Fibroblast of skin of back (primary cell): ENCODE measurements around the gene TEN1.

Experiments used
- DNase-seq: peaks from one replicate; pipeline ENCODE4 v3.0.0-alpha.2; 2013

TEN1 gene

DNA sequence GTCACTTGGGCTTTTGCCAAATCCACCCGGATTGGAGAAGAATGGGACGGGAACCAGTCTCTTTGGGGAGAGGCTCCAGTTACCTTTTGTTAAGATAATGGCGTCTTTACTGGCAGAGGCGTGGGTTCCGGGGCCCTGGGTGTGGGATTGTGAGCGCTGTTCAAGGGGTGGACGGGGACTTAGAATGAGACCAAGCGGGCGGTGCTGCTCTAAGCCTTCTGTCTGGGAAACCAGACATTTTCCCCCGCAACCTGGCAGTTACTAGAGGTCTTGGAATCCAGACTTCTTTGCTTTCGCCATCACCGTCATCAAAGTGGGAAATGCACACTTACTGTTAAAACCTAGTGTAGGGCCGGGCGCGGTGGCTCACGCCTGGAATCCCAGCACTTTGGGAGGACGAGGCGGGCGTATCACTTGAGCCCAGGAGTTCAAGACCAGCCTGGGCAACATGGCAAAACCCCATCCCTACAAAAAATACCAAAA is 706 bp downstream of the TEN1 start:
- DNase-seq, result no peak

- peak; percentile 2 for DNase-seq
These were observed 1.4 kb downstream of the TEN1 start for GRCh38 chr17:75980188-75981018.

- DNase-seq, result no peak
These were observed 2.1 kb downstream of the TEN1 start for GRCh38 chr17:75981019-75981615.

GRCh38 chr17:75983501-75984181 is 4.6 kb downstream of the TEN1 start:
- peak; percentile 12 for DNase-seq

GRCh38 chr17:75985986-75986385 is 6.9 kb downstream of the TEN1 start:
- no peak for DNase-seq

DNA sequence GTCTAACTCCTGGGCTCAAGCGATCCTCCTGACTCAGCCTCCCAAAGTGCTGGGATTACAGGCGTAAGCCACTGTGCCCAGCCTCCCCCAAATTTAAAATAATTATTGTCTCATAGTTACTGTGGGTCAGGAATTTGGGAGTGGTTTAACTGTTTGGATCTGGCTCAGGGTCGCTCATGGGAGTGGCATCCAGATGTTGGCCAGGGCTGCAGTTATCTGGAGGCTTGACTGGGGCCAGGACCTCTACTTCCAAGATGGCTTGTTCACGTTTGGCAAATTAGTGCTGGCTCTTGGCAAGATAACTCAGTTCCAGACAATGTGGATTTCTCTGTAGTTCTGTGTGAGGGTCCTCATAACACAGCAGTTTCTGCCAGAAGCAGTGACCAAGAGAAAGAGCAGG is 8.0 kb downstream of the TEN1 start:
- DNase-seq, result no peak

DNA sequence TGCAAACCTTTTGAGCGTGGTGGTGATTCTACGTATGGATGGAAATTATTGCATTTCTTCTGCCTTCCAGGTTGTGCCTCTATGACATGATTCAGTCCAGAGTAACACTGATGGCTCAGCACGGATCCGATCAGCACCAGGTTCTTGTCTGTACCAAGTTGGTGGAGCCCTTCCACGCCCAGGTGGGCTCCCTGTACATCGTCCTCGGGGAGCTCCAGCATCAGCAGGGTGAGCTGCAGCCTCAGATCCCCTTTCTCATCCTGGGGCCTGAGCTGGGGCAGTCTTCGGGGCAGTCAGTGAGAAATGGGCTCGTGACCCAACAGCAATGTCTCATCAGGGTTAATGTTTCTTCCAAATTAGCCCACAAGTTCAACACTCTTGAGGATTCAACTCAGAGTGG is 12.4 kb downstream of the TEN1 start:
- DNase-seq, result no peak

GRCh38 chr17:75994802-75995370 is 15.8 kb downstream of the TEN1 start:
- no peak for DNase-seq

GRCh38 chr17:75995385-75995925 is 16.4 kb downstream of the TEN1 start:
- DNase-seq, result no peak

DNA sequence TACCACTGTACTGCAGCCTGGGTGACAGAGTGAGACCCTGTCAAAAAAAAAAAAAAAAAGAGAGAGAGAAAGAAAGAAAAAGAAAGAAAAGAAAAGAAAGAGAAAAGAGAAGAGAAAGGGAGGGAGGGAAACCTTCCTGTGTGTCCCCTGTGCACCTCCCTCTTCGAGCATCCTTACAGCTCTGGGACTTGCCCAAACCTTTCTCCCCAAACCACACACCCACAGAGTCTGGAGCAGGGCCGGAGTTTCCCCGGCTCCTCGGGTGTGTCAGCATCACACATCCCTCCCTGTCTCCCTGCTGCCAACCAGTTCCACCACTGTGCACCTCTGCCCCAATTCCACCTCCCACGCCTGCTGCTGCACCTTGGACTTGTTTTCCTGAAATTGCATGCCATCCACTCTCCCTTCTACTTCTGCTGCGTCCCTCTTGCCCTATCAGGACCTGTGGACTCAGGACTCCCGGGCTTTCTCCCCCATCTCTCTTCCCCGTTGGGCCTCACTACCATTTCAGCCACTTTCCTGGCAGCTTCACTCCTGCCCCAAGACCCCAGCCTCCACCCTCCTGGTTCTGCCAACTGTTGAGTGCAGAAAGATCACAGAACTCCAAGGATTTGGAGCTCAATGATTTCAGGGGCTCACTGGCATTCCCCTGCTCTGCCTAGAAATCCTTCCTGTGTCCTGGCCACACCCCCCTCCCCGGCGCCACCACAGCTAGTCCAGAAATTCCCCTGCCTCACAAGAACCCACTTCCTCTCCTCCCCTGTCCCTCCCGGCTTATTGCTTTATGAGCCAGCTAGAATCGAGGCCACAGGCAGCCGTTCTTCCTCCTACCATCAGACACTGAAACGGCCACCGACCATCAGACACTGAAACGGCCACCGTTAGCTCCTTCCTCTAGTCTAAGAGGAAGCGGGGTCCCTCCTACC is 17.9 kb downstream of the TEN1 start:
- peak; percentile 70 for DNase-seq

DNA sequence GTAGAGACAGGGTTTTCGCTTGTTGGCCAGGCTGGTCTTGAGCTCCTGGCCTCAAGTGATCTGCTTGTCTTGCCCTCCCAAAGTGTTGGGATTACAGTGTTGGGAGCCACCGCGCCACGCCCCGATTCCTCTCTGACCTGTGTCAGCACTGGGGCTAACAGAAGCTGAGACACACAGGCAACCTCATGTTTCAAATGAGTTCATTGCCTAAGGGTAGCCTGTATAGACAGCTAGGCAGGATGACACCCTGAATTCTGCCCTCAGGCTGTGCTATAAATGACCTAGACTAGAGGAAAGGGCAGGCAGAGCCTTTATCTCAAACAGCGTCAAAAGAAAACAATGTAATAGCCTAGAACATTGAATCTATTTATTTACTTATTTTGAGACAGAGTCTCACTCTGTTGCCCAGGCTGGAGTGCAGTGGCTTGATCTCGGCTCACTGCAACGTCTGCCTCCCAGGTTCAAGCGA is 19.3 kb downstream of the TEN1 start:
- no peak for DNase-seq

DNA sequence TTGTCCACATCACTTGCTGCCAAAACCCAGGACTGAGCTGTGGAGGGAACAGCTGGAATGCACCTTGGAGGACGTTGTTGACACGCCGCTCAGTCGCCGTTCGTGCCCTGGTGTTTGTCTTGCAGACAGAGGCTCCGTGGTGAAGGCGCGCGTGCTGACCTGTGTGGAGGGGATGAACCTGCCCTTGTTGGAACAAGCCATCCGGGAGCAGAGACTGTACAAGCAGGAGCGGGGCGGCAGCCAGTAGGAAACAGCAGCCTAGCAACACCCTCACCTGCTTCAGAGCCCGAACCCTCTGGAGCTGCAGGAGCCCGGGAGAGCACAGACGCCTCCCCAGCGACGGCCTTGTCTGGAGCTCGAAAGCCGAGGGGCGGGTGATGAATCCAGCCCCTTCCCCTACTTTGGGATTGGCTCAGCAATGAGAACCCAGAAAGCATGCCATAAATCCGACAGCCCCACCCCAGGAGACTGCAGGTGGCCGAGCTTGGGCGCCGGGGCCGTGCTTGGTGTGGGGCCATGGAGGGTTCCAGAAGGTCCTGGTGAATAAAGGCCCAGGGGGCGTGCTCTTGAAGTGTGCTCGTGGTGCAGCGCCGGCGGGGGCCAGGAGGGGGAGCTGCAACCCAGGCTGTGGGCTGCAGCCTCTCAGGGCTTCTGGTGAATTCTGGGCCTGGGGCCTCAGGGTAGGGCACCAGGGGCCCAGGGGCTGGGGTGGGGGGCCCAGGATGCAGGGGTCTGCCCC is 21.1 kb downstream of the TEN1 start:
- DNase-seq, result peak; percentile 42

DNA sequence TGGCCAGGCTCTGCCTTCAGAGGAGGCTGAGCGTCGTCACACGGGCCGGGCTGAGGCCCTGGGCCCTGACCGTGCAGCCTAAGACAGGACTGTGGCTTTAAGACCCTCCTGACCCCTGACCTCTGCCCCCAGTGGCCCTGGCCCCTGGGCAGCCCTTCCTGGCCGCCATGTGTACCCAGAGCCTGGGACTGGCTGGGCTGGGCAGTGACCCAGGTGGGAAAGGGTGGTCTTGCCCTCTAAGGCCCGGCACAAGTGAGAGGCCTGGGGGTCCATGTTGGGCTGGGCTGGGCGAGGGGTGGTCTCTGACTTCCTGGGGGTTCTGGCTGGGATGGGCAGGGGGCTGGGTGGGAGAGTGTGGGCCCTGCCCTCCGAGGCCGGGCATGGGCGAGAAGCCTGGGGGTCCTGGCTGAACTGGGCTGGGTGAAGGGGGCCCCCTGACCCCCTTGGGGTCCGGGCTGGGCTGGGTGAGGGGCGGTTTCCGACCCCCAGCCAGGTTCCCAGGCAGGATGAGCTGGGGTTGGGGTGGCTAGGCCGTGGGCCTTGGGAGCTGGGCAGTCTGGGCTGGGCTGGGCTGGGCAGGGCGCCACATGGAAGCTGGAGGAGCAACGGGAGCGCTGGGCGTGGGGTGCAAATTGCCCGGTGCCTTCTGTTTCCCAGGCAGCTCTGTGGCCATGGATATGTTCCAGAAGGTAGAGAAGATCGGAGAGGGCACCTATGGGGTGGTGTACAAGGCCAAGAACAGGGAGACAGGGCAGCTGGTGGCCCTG is 21.9 kb downstream of the TEN1 start, which contains the start of gene CDK3:
CDK3 (plus strand) TSS at position 101 of the 767 bp plus-strand sequence; CDS start at position 672, 571 bp downstream.
- no peak for DNase-seq

DNA sequence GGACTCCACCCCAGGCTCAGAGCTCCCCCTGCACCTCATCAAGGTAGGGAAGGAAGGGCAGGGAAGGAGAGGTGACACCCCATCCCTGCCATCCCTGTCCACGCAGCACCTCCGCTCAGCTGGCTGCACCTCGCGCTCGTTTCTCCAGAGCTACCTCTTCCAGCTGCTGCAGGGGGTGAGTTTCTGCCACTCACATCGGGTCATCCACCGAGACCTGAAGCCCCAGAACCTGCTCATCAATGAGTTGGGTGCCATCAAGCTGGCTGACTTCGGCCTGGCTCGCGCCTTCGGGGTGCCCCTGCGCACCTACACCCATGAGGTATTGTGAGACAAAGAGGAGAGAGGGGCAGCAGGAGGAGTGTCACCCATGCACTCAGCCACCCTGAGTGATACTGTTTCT is 23.1 kb downstream of the TEN1 start:
- DNase-seq, result no peak

DNA sequence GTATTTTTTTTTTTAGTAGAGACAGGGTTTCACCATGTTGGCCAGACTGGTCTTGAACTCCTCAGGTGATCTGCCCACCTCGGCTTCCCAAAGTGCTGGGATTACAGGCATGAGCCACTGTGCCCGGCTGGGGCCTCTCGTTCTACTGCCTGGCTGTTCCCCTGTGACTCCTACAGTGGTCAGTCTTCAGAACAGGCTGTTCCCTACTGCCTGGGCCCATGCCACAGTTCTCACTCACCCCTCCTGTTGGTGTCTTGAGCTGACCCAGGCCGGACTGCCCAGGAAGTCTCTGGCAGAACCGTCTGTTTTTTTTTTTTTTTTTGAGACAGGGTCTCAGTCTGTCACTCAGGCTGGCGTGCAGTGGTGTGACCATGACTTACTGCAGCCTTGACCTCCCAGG is 24.9 kb downstream of the TEN1 start:
- no peak for DNase-seq

- no peak for DNase-seq
These were observed 25.8 kb downstream of the TEN1 start for GRCh38 chr17:76004750-76005262.

GRCh38 chr17:76005263-76006149 is 26.5 kb downstream of the TEN1 start:
- peak; percentile 59 for DNase-seq

DNA sequence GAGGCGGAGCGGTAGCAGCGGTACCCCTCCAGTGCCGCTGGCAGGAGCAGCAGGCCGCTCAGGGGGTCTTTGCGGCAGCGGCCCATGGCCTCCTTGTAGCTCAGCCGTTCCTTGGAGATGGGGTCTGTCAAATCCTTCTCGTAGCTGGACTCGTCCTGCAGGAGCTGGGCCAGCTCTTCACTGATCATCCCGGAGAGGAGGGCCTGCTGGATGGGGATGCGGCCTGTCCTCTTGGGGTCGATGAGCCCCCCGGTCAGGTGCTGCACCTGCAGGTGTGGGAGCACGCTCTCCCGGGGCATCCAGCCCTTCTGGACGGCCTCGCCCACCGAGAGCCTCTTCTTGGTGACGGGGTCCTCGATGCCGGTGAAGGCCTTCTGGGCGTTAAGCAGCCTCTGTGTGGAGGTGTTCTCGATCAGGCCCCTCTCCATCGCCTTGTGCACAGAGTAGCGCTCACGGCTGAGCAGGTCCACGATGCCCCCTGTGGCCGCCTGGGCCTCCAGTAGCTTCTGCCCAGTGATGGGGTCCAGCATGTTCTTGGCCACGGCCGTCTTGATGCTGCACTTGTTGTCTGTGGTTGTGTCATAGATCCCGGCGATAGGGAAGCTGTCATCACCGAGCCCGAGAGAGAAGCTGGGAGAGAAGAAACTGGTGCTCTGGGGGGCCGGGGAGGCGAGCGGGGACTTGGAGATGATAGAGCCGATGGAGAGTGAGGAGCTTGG is 28.2 kb downstream of the TEN1 start:
- DNase-seq, result no peak
